GM12878 (cell line): ENCODE results near the gene SLC4A9. TPM values are rescaled to one million over a fixed set of nuclear protein-coding genes. Genes with fewer than 3 reads are reported as not detected.

Experiments used
- ATAC-seq: fragments of 200-7000 bp; cut with Tn5 transposase; 3 replicates; pipeline ENCODE4 v1.9.1; 2020; ENCODE audit warnings: mild to moderate bottlenecking, moderate library complexity
- BruUV-seq: library from RNA; stranded (reverse); fragments of 400-500 nt; replicated peaks from 2 replicates; lab custom pipeline; 2021; lab: Mats Ljungman, UMichigan
- CTCF ChIA-PET: fragments of 300-600 bp; sonication (Branson Sonifier 250); formaldehyde crosslinking; extraction: SDS; loops from one replicate; lab custom pipeline; 2021; ENCODE audit warnings: inconsistent platforms; lab: Yijun Ruan, JAX
- POLR2A ChIA-PET: fragments of 350-600 bp; formaldehyde crosslinking; extraction: SDS; loops from one replicate; lab custom pipeline; 2021; ENCODE audit warnings: inconsistent platforms; lab: Charles Lee
- RAD21 ChIA-PET: fragments of 300-600 bp; sonication (Branson Sonifier 250); formaldehyde crosslinking; loops from one replicate; lab custom pipeline; 2023; ENCODE audit warnings: antibody characterized with exemption; ENCODE audit not compliant: unreplicated experiment; lab: Charles Lee
- SMC1A ChIA-PET: fragments of 300-600 bp; sonication (Branson Sonifier 250); formaldehyde crosslinking; loops from one replicate; lab custom pipeline; 2023; ENCODE audit not compliant: unreplicated experiment, uncharacterized antibody; lab: Charles Lee
- DNase-seq: peaks from one replicate; pipeline ENCODE4 v3.0.0-alpha.2; 2011; ENCODE audit warnings: low read depth, low spot score
- FAIRE-seq: peaks from 3 replicates; lab custom pipeline; 2011; peaks lifted over from hg19 to GRCh38; lab: Jason Lieb, UNC
- H2AFZ ChIP-seq: 2 replicates; pipeline ENCODE4 v1.6.0; 2011; ENCODE audit warnings: low read depth, low read length, control low read depth; ENCODE audit not compliant: control insufficient read depth
- H3K27ac ChIP-seq: 2 replicates; pipeline ENCODE4 v1.5.1; 2011; ENCODE audit warnings: control low read depth; ENCODE audit not compliant: control insufficient read depth, insufficient read depth
- H3K27me3 ChIP-seq, 2 experiments: replicated peaks in 1 of 2; 2 replicates each; pipeline versions ENCODE4 v1.6.0 to v1.6.1; 2011; ENCODE audit warnings: low read length in 1 of 2; ENCODE audit not compliant: control insufficient read depth in 2 of 2, insufficient read depth in 2 of 2
- H3K36me3 ChIP-seq, 2 experiments: 2 replicates each; pipeline ENCODE4 v1.5.1; 2011; ENCODE audit warnings: low read length in 1 of 2; ENCODE audit not compliant: control insufficient read depth in 2 of 2, insufficient read depth in 2 of 2
- H3K4me1 ChIP-seq: 2 replicates; pipeline ENCODE4 v1.6.1; 2011; ENCODE audit warnings: mild to moderate bottlenecking, low read length, moderate library complexity, mixed read lengths; ENCODE audit not compliant: control insufficient read depth, insufficient read depth
- H3K4me2 ChIP-seq: 2 replicates; pipeline ENCODE4 v1.6.0; 2011; ENCODE audit warnings: control low read depth; ENCODE audit not compliant: control insufficient read depth, insufficient read depth
- H3K4me3 ChIP-seq: fragments of 200-600 bp; sonication (generic); 2 replicates; pipeline ENCODE4 v1.5.1; 2016
- H3K79me2 ChIP-seq: 2 replicates; pipeline ENCODE4 v1.6.0; 2011; ENCODE audit warnings: low read length; ENCODE audit not compliant: control insufficient read depth, insufficient read depth
- H3K9ac ChIP-seq: 2 replicates; pipeline ENCODE4 v1.8.0; 2011; ENCODE audit warnings: low read length, control low read depth, mixed read lengths; ENCODE audit not compliant: control insufficient read depth, insufficient read depth
- H3K9me3 ChIP-seq: replicated peaks from 3 replicates; pipeline ENCODE4 v1.5.1; 2011; ENCODE audit warnings: mild to moderate bottlenecking, low read length; ENCODE audit not compliant: control insufficient read depth, insufficient read depth
- H4K20me1 ChIP-seq: 2 replicates; pipeline ENCODE4 v1.6.0; 2011; ENCODE audit not compliant: control insufficient read depth, insufficient read depth
- CREM ChIP-seq: IDR thresholded peaks from 2 replicates; pipeline ENCODE4 v1.6.1; 2014; ENCODE audit warnings: antibody characterized with exemption, low read depth
- HDAC6 ChIP-seq: fragments of 200-600 bp; sonication (generic); IDR thresholded peaks from one replicate; pipeline ENCODE4 v1.8.0; 2017; ENCODE audit warnings: antibody characterized with exemption; ENCODE audit not compliant: unreplicated experiment
- IKZF1 ChIP-seq: fragments of 450-650 bp; conservative IDR thresholded peaks from 2 replicates; pipeline ENCODE4 v1.6.1; 2017; ENCODE audit warnings: antibody characterized with exemption, mild to moderate bottlenecking
- IRF4 ChIP-seq: IDR thresholded peaks from 2 replicates; pipeline ENCODE4 v1.6.1; 2011; ENCODE audit warnings: low read depth, low read length
- KLF5 ChIP-seq: fragments of 450-650 bp; IDR thresholded peaks from 2 replicates; pipeline ENCODE4 v1.6.1; 2014; ENCODE audit warnings: mild to moderate bottlenecking; ENCODE audit not compliant: partially characterized antibody
- MEF2A ChIP-seq: IDR thresholded peaks from 2 replicates; pipeline ENCODE4 v1.6.1; 2011; ENCODE audit warnings: low read depth, mild to moderate bottlenecking, low read length, moderate library complexity; ENCODE audit not compliant: insufficient read depth
- MTA3 ChIP-seq: IDR thresholded peaks from 2 replicates; pipeline ENCODE4 v1.6.1; 2012; ENCODE audit warnings: low read length, inconsistent platforms, borderline replicate concordance
- SIX5 ChIP-seq: IDR thresholded peaks from 2 replicates; pipeline ENCODE4 v1.6.1; 2011; ENCODE audit warnings: mild to moderate bottlenecking, low read depth, low read length, moderate library complexity; ENCODE audit not compliant: severe bottlenecking
- SUPT20H ChIP-seq: IDR thresholded peaks from 2 replicates; pipeline ENCODE4 v1.6.1; 2011; ENCODE audit warnings: low read depth, mild to moderate bottlenecking, low read length, moderate library complexity, borderline replicate concordance; ENCODE audit not compliant: control insufficient read depth
- TAF1 ChIP-seq: IDR thresholded peaks from 2 replicates; pipeline ENCODE4 v1.6.1; 2011; ENCODE audit warnings: mild to moderate bottlenecking, low read depth, low read length, borderline replicate concordance
- TBL1XR1 ChIP-seq: IDR thresholded peaks from 2 replicates; pipeline ENCODE4 v1.6.1; 2012; ENCODE audit warnings: low read depth, low read length, improper control_type of control experiment
- ZNF207 ChIP-seq: fragments of 450-650 bp; IDR thresholded peaks from 2 replicates; pipeline ENCODE4 v1.6.1; 2014; ENCODE audit warnings: antibody characterized with exemption, mild to moderate bottlenecking, borderline replicate concordance
- ZNF384 ChIP-seq: IDR thresholded peaks from 2 replicates; pipeline ENCODE4 v1.6.1; 2012; ENCODE audit warnings: low read depth, mild to moderate bottlenecking, low read length, improper control_type of control experiment, borderline replicate concordance
- WGBS: methylation state at CpG from one replicate; pipeline ENCODE4 v1.1.6; 2016; ENCODE audit warnings: low lambda C conversion rate; ENCODE audit not compliant: insufficient replicate concordance, insufficient coverage; ENCODE audit errors: missing lambda C conversion rate; 5-methylcytosine and 5-hydroxymethylcytosine counted together
- in situ Hi-C: fragments of 300-500 bp; cut with MboI; formaldehyde crosslinking; loops from 9 replicates; pipeline ENCODE4 v1.14.3; 2018; ENCODE audit warnings: mixed read lengths
- intact Hi-C: fragments of 100-400 bp; cut with micrococcal nuclease; formaldehyde crosslinking; loops from one replicate; pipeline ENCODE4 v1.14.2; 2022; ENCODE audit not compliant: unreplicated experiment
- polyA plus RNA-seq, 11 experiments: library from polyadenylated mRNA; depleted of rRNA in 4 of 11; unstranded in 6 of 11; stranded (reverse) in 5 of 11; fragments of >200 nt; fragmentation: Nextera tagmentation in 4 of 11; fragmentation: Illumina TruSeq in 1 of 11; extraction: Ambion mirVana in 4 of 11; extraction: Trizol in 1 of 11; gene quantifications; 1 replicate in 1 of 11; 2 replicates in 10 of 11; pipeline versions ENCODE4 v1.2.1 to v1.2.3, GENCODE V29; 2011 to 2016; ENCODE audit warnings: inconsistent platforms in 2 of 11, missing spikeins in 2 of 11, low read depth in 1 of 11
- total RNA-seq, 4 experiments: library from RNA; depleted of rRNA in 3 of 4; stranded (reverse); fragments of >200 nt in 3 of 4; fragmentation: Illumina TruSeq in 1 of 4; extraction: Trizol in 1 of 4; gene quantifications; 2 replicates each; pipeline versions ENCODE4 v1.2.1 to v1.2.3, GENCODE V29; 2013 to 2021
- TF ChIP-seq, protein P1 (sequence below): IDR thresholded peaks from 2 replicates; pipeline ENCODE4 v1.6.1; 2012; ENCODE audit warnings: mild to moderate bottlenecking, low read depth, low read length
- TF ChIP-seq, protein P2 (sequence below): IDR thresholded peaks from 2 replicates; pipeline ENCODE4 v1.6.1; 2012; ENCODE audit warnings: low read depth, low read length, improper control_type of control experiment
- TF ChIP-seq, protein P3 (sequence below): fragments of 450-650 bp; IDR thresholded peaks from 2 replicates; pipeline ENCODE4 v1.6.1; 2017; ENCODE audit warnings: low read depth, mild to moderate bottlenecking, moderate library complexity

Gene SLC4A9
- total and polyA plus RNA-seq, 10 of the 15 experiments (the other 5 are each of a cell fraction or from before 2014, with no cell fraction given): 0.03 to 0.05 (median 0.05) TPM; not detected in 7

DNA sequence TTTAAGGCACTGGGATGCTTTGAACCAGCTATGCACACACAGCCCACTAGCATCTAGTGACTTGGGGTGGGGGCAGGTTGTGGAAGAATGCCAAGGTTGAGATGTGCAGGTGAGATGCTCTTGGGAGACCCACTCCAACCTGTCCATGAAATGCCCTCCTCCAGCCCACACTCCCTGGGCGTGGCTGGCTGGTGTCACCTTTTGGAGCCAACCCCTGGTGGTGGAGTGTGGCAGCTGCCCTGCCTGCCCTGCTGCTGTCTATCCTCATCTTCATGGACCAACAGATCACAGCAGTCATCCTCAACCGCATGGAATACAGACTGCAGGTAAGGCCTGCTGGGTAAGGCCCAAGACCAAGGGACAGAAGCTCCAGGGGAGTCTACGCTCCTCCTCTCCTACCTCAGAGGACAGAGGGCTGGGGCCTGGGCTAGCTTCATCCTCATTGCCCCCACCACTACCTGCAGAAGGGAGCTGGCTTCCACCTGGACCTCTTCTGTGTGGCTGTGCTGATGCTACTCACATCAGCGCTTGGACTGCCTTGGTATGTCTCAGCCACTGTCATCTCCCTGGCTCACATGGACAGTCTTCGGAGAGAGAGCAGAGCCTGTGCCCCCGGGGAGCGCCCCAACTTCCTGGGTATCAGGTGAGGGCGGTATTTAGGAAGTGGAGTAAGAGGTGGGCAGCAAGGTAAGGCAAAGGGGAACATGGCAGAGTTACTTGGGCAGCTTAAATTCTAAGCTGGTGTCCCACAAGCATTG lies 7.4 kb downstream of the SLC4A9 start:
- Histone ChIP-seq H4K20me1 (no peaks in the 10 kb centered on the region), H3K4me1 (no peaks in the 10 kb centered on the region; the same call in 1 of the 2 replicates), H3K4me3 (no peak overlapping the region), H3K9me3 (no peaks in the 10 kb centered on the region), H3K79me2 (no peaks in the 10 kb centered on the region), H3K9ac (no peak overlapping the region), H3K27ac (no peak overlapping the region)
- no peak for DNase-seq
- RAD21 ChIA-PET: no interaction called here
- in situ Hi-C loops: no loop called here
- intact Hi-C loops: no loop called here
- TF ChIP-seq, protein P1, sequence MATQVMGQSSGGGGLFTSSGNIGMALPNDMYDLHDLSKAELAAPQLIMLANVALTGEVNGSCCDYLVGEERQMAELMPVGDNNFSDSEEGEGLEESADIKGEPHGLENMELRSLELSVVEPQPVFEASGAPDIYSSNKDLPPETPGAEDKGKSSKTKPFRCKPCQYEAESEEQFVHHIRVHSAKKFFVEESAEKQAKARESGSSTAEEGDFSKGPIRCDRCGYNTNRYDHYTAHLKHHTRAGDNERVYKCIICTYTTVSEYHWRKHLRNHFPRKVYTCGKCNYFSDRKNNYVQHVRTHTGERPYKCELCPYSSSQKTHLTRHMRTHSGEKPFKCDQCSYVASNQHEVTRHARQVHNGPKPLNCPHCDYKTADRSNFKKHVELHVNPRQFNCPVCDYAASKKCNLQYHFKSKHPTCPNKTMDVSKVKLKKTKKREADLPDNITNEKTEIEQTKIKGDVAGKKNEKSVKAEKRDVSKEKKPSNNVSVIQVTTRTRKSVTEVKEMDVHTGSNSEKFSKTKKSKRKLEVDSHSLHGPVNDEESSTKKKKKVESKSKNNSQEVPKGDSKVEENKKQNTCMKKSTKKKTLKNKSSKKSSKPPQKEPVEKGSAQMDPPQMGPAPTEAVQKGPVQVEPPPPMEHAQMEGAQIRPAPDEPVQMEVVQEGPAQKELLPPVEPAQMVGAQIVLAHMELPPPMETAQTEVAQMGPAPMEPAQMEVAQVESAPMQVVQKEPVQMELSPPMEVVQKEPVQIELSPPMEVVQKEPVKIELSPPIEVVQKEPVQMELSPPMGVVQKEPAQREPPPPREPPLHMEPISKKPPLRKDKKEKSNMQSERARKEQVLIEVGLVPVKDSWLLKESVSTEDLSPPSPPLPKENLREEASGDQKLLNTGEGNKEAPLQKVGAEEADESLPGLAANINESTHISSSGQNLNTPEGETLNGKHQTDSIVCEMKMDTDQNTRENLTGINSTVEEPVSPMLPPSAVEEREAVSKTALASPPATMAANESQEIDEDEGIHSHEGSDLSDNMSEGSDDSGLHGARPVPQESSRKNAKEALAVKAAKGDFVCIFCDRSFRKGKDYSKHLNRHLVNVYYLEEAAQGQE: no peak
- no peak for TF ChIP-seq MTA3
- TF ChIP-seq SUPT20H: no peak
- TF ChIP-seq IRF4: no peak
- no peak for TF ChIP-seq ZNF384
- no peak for TF ChIP-seq TAF1
- TF ChIP-seq, protein P2, sequence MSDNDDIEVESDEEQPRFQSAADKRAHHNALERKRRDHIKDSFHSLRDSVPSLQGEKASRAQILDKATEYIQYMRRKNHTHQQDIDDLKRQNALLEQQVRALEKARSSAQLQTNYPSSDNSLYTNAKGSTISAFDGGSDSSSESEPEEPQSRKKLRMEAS: no peak
- TF ChIP-seq KLF5: no peak
- TF ChIP-seq, protein P3, sequence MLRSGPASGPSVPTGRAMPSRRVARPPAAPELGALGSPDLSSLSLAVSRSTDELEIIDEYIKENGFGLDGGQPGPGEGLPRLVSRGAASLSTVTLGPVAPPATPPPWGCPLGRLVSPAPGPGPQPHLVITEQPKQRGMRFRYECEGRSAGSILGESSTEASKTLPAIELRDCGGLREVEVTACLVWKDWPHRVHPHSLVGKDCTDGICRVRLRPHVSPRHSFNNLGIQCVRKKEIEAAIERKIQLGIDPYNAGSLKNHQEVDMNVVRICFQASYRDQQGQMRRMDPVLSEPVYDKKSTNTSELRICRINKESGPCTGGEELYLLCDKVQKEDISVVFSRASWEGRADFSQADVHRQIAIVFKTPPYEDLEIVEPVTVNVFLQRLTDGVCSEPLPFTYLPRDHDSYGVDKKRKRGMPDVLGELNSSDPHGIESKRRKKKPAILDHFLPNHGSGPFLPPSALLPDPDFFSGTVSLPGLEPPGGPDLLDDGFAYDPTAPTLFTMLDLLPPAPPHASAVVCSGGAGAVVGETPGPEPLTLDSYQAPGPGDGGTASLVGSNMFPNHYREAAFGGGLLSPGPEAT: no peak
- TF ChIP-seq MEF2A: no peak
- TF ChIP-seq SIX5: no peak
- TF ChIP-seq TBL1XR1: no peak
- TF ChIP-seq IKZF1: no peak
- TF ChIP-seq HDAC6: no peak
- TF ChIP-seq ZNF207: no peak
- TF ChIP-seq CREM: no peak
- TF ChIP-seq, all 136 proteins: peak for 0
- Histone ChIP-seq H3K4me2 (no peak overlapping the region), H2AFZ (no peak overlapping the region), H3K27me3 (no peaks in the 10 kb centered on the region), H3K36me3 (no peaks in the 10 kb centered on the region)
- SMC1A ChIA-PET: no interaction called here
- FAIRE-seq (no peak), ATAC-seq (peak; percentile 23; the same call in 1 of the 3 replicates)
- 52% methylated on average over 8 of the region's 8 CpGs for whole genome bisulfite sequencing
- POLR2A ChIA-PET: no interaction called here
- CTCF ChIA-PET: interaction anchor here (0.6 to 2.4 kb wide), 9 partner anchors 9 to 353 kb away, joined by 3 to 10 read pairs (median 3); no protein-coding TSS in a partner anchor
- BruUV-seq: no TSS peak
